GM21737 (cell line): ENCODE results near the gene ITPA.

Experiments used
- ATAC-seq: cut with Tn5 transposase; IDR thresholded peaks from one replicate; pipeline ENCODE4 v1.9.1; 2021; ENCODE audit warnings: mild to moderate bottlenecking, moderate library complexity; ENCODE audit not compliant: unreplicated experiment

The ITPA gene

DNA sequence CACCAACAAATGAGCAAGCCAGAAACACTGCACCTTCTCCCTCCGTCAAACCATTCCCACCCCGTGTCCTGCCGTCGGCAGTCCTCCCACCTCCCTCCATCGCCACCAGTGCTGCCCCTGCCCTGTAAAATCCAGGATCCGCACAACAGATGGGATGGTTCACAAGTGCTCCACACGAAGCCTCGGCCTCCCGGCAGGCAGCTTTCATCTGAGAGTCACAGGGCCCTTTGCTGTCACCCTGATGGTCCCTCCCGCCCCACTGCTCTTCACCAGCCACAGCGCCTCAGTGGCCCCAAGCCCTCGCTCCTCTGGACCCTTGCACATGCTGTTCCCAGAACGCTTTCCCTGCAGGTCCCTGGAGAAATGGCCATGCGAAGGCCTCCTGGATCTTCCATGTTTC lies 17.6 kb downstream of the ITPA start:
- ATAC-seq, result no peak

DNA sequence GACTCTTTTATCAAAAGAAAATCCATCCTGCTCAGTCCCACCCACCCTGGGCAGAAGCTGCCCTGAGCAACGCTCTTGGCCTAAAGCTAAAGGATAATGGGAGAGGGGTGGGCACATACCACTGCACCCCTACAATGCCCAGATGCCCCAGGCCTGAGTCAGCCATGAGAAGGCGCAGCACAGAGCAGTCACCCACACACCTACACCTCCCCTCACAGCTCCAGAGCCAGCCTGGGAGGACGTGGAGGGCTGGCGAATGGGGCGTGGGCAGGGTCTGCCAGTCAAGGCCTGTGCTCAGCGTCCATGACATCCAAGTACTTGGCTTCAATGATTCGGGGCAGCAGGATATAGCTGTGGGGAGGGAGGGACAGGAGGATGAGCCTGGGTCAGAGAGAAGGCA lies 18.2 kb downstream of the ITPA start:
- no peak for ATAC-seq

DNA sequence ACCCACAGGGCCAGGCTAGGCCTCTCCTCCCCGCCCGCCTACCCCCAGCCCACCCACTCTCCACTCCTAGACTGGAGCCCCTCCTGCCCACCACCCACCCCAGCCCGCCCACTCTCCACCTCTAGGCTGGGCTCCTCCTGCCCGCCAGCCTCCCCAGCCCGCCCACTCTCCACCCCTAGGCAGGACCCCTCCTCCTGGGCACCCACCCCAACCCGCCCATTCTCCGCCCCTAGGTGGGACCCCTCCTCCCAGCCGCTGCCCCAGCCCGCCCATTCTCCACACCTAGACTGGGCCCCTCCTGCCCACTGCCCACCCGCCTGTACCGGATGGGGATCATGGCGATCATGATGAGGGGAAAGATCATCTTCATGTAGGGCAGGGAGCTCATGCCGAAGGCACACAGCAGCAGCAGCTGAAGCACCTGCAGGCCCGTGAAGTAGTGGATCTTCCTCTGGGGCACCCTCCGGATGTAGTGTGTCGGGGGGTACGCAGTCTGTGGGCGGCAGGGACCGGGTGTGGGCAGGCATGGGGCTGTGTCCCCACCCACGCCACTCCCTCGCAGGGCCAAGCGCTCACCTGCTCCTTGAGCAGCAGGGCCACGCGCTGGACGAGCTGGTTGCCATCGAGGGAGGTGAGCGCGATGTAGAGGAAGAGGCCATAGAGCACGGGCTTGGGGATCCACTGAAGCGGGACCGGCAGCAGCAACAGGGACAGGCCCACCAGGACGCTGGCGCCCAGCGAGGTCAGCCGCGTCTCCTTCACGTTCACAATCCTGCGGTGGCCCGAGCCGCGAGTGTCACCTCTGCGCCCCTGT lies 18.8 kb downstream of the ITPA start:
- ATAC-seq, result no peak

DNA sequence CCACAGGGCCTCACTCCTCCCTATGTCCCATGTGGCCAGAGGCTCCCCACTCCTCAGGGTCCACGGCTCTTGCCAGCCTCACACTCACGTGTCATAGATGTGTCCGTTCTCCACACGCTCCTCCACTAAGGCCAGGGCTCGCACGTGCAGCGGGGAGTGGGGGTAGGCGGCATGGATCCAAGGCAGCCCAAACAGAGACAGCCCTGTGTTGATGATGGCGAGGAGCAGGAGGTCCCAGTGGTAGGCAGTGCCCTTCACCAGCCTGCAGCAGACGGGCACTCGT lies 19.4 kb downstream of the ITPA start:
- ATAC-seq, result no peak

DNA sequence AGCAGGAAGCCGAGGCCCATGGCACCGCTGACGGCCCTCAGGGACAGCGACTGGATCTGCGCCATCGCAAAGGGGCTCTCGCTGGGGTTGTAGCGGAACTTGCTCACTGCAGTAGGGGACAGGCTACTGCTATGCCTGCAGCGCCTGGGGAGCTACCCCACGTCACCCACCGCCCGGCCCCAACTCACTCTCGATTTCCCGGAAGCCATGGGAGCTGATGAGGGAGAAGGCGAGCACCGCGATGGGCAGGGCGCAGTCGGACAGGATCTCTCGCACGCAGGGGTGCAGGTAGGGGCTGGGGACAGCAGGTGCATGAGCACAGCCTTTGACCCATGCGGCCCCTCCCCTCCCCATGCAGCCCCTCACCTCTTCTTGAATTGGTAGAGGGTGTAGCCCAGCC lies 19.9 kb downstream of the ITPA start:
- no peak for ATAC-seq

DNA sequence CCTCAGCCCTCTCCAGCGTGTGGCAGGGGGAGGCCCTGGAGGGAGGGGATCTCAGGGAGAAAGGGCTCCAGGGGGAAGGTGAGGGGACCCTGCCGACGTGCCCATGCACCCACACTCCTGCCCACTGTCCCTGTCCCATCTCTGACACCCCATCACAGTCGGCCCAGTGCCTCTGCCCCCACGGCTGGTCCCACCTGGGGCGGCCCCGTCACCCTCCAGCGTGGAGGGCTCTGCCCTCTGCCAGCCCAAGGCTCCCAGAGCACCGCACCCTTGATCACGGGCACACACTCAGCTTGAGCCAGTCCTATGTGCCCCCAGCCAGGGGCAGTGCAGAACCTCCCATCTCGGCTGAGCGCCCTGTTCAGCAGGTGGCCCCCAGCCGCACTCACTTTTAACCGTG lies 20.5 kb downstream of the ITPA start:
- ATAC-seq, result no peak

DNA sequence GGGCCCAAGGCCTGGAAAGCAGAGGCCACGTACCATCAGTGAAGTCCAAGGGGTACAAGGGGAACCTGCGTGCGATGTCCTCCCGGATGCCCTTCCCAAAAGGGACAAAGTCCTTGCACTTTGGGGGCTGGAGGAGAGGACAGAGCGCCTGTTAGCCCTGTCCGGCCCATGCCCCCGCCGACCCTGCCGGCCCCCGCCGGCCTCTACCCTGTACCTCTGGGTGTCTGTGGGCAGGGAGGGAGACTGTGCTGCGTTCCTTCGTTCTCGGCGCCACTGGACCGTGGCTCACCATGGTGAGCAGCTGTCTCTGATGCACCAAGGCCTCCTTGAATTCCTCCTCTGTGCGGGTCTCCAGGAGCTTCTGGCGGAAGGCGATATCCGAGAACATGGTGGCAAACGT lies 21.8 kb downstream of the ITPA start:
- ATAC-seq, result no peak

DNA sequence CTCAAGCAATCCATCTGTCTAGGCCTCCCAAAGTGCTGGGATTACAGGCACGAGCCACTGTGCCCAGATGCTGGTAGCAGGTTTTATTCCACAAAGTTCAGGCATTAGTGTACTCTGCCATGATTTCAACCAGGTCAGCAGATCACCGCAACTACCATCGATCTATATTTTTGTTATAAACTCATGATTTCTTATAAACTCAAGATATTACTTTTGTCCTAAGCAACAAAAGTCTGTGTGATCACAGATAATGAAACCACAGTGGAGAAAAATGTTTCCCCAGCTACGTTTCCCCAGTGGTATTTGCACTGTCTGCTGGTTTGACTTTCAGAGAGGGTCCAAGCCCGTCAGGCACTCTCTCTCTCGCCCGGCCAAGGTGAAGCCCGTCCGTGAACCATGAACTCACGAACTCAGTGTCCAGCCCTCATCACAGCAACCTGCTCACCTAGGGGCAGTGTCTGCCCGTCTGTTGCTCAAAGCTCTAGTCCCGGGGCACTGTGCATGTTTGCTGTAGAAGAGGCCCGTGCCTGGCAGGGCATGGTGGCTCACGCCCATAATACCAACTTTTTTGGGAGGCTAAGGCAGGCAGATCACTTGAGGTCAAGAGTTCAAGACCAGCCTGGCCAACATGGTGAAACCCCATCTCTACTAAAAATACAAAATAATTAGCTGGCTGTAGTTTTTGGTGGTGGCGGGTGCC lies 22.7 kb downstream of the ITPA start:
- ATAC-seq, result no peak

DNA sequence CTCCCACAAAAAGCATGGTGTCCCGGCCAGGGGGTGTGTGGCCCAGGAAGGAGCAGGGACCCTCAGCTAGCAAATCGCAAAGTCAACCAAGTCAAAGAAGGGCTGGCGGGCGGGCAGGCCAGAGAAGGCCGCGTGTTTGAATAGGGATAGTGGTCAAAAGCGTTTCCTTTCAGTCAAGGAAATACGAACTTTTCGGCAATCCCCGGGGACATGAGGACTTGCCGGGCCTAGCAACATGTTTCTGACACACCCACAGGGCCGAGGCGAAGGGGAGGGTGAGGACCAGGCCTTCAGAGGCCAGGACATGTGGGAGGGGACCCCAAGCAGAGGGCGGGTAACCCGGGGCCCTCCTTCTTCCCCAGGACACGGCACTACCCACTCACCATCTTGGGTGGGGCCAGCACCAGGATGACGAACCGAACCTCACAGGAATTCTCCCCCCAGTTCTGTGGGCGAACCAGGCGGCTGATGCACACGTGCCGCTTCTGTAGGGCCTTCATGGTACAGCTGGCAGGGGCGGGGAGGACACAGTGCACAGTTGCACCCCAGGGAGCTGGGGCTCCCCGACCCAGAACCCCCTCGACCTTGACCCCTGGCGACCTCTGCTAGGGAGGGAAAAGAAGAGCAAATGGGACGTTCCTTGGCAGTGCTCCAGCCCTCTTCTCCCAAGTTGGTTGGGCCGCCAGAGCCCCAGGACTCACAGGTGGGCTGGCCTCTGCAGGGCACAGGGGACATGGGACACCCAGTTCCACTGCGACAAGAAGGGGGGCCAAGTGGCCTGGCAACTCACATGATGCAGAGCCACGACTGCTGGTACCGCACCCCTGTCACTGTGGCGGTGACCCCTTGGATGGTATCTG lies 24.1 kb downstream of the ITPA start:
- no peak for ATAC-seq

DNA sequence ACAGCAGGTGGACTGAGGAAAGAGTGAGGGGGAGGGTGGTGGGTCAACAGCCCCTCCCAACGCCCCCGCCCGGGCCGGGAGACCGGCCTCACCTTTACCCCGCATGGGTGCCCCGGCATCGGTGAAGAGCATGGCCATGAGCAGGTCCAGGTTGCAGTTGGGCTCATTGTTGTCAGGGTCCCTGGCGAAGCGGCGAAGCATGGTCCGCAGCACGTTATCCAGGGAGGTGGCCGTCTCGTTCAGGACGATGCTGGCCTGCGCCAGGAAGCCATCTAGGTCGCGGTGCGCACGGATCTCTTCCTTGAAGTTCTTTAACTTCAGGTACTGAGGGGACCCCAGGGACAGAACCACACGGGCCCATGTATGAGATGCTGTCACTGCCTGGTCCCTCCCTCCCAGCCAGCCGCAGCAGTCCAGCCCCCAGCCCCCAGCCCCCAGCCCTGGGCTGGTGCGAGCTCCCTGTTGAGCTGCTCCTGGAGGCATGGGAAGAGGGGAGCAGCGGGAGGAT lies 24.7 kb downstream of the ITPA start:
- ATAC-seq, result no peak

DNA sequence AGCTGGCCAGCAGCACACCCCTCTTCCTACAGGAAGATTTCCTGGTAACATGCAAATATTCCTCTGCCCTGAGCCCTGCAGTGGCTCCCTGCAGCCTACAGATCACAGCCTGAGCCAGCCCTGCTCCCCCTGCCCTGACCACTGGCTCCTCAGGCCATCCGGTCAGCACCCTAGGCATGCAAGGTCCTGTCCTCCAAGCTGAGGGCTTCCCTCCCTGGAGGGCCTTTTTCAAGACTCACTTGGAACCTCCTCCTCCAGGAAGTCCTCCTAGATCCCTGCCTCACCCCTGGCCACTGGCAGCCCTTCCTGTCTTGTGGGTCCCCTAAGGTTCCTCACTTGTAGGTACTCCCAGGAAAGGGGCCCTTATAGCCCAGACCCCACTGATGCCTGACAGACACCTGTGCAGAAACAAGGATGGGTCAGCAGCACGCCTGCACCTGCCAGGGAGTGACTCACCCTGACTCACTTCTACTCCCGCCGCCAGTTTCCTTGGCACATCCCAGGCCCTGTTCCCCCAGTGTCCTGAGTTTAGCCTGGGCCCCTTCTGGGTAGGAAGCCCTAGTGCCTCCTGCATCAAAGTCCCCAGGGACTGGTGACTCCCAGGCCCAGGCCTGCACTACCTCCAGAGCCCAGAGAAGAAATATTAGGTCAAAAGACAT lies 26.5 kb downstream of the ITPA start:
- ATAC-seq, result no peak

DNA sequence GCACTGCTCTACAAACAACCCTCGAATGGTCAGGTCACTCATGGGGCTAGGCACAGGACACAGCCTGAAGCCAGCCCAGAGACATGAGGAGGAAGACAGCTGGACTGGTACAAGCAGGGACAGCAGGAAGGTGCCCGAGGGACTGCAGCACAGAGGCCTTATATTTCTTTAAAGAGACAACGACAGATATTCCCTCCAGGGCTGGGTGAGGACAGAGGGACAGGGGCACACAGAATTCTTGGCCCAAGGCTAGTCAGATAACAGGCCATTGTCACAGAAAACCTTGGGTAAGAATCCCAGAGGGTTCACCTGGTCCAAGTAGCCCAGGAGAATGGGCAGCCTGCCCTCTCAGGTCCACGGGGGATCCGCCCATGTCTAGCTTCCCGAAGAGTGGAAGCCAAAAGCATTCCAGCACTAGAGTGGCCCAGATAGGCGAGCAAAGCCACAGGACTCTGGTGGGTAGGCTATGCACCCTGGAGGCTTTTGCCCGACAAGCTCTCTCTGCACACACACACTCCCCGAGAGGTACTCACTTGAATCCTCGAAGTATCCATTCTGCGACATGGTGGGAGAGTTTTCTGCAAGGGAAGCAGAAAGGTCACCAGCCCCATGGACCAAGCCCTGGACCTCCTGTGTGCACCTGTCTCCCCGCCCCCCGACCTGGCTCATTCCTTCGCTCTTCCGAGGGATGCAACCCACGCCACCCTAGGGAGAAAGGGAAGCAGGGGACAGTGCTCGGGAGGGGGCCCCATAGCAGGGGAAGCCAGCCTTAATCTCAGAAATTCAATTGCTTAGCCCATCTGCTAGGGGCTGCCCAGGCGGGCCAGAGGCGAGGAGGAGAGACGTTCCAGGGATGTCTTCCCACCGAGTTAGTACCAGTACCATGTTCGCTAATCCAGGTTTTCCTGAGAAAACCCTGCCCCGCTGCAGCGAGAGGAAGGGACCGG lies 28.0 kb downstream of the ITPA start:
- ATAC-seq, result no peak

DNA sequence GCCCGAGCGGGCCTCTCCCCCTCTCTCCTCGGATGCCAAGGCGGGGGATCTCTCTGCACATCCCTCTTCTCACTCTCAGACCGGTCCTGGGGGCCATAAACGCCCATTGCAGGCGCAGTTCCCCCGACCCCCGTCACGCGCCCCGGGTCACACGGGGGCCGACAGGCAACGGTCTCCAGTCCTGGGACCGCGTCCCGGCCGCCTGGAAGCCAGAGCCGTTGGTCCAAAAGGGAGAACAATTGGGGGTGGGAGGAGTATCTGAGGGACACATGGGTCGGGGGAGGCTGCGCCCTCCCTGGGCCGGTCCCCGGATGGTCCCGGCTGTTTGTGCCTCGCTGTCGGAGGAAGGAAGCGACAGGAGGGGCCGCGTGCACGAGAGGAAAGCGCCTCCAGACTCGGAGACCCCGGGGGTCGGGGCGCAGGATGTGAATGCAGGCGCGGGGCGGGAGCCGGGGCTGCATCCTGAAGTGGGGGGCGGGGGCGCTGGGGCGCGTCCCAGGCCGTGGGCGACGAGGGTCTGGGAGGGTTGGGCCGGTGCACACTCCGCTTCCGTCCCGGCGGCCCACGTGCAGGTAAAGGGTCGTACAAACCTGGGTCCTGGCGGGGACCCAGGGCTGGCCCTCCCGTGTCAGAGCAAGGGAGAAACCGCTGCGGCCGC lies 28.8 kb downstream of the ITPA start:
- no peak for ATAC-seq

DNA sequence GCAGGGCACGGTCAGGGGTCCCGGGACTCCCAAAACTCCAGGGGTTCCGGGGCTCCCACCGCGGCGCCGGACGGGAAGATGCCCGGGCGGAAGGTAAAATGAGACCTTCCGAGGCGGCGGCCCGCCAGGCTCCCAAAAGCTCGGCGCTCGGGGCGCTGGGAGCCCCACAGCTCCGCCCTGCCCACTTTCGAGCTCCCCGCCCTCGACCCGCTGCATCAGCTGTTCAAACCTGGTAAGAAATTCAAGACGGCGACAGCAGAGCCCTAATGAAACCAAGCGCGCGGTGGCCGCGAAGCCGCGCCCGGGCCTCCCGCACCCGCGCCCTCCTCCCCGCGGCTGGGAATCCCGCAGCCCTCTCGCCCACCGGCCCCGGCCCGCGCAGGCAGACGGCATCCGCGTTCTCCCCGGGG lies 29.3 kb downstream of the ITPA start:
- ATAC-seq, result no peak

DNA sequence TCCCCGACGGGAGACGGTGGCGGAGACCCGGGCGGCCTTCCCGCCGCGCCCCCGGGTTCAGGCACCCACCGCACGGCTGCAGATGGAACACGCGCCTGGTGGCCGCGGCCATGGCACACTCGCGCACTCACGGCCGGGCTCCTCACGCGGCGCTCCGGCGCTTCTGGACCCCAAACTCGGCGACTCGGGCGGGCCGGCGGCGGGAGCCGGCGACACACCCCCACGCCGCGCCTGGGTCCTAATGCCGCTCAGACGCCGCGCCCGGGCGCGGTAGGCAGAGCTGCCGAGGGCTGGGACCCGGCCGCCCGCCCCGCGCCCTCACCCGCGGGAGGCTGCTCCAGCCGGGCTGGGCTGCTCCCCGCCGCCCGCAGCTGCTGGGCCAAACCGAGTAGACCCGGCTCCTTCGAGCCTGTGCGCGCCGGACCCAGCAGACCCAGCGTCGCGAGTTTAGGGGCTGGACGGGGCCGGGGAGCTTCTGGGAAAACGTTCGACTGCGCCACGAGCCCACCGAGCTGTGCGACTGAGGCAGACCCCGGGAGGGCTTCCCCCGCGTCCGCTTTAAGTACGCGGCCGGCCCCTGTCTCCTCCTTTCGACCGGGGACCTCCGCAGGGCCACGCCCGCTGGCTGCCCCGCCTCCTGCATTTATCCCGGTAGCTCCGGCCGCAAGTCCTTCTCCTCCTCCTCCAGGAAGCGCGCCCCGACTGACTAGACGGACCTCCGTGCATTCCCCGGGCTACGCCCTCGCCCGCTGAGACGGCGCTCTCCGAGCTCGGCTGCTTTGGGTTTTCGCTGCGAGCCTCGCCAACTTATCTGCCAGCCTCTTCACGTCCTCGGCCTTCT lies 29.9 kb downstream of the ITPA start, which contains the start of gene SLC4A11:
Gene SLC4A11, minus strand, starts transcription at position 165 of the 841 bp plus-strand sequence. Its CDS starts 53 bp downstream, at position 112.
- ATAC-seq, result no peak

DNA sequence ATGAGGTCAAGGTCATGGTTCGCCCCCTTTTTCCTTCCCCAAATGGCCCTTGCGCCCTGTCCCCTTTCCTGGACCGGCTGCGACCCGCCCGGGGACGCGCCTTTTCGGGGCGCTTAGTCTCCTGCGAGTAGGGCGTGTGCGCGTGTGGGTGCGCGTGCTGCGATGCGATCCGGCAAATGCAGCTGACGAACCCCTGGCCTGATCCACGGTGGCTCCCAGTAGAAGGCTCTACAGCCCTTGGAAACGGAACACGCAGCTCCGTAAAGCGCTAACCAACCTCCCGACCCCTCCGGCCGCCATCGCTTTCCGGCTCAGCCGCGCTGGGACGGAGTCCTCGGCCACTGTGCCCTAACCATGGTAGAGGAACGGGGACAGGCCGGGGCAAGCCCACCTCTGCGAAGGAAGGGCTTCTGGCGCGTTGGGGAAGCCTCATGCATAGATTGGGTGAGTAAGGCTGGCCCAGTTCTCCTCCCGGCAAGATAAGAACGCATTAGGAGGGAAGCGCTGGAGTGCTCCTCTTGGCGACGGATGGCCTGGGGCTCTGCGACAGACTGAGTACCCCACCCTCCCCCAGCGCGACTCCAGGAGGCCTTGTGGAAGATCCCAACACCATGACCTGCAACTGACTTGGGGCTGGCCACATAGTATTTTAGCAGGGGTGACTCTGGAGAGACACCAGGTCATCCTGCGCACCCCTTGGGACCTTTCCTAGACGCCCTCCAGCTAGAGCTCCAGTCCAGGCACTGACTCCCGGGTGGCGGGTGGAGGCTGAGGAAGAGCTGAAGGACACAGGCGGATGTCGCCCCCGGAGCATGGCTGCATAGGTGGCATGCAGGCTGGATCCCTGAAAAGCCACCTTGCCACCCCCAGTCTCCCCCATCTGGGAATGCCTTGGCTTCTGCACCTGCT lies 30.8 kb downstream of the ITPA start:
- ATAC-seq, result no peak

DNA sequence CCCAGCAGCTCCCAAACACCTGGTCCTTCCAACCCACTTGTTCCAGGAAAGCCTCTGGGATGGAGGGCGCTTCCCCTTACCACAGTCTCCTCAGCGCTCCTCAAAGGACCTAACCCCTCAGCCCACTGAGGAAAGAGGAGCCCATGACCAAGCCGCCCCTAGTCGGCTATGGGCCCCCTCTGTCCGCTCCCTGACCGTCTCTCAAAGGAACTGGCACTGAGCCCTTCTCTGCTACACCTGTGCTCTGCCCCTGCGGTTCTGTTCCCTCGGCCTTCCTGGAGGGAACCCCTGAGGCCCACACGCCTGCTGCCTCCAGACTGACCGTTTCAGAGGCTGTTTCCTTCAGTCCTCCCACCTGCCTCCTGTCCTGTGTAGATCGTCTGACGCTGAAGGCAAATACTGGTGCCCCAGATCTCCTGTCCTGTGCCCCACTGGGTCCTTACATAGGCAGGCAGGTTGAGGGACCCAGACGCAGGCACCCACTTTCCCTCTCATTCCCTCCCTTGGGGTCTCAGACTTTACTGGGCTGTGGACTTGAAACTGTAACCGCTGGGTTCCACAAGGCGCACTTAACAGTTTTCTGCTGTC lies 31.6 kb downstream of the ITPA start:
- no peak for ATAC-seq
